HG03558 (cell line): ENCODE data around the gene PRKCZ.
"Not testable (repeated sequence)": the region's sequence is repeated elsewhere in the genome, so short reads cannot be mapped to it uniquely, and the experiment has no call there.

ENCODE experiments used
- ATAC-seq: cut with Tn5 transposase; IDR thresholded peaks from one replicate; pipeline ENCODE4 v1.9.1; 2021; ENCODE audit warnings: moderate number of reproducible peaks; ENCODE audit not compliant: unreplicated experiment; ENCODE audit errors: extremely low read depth

Gene PRKCZ

GRCh38 chr1:2110738-2111673, 60.8 kb downstream of the PRKCZ start:
- ATAC-seq = no peak

- ATAC-seq = no peak
Measured at GRCh38 chr1:2111674-2112035, 61.4 kb downstream of the PRKCZ start.

- no peak for ATAC-seq
Measured at GRCh38 chr1:2112280-2112701, 62.1 kb downstream of the PRKCZ start.

- no peak for ATAC-seq
Measured at GRCh38 chr1:2113620-2114135, 63.5 kb downstream of the PRKCZ start.

GRCh38 chr1:2114635-2115007, 64.4 kb downstream of the PRKCZ start:
- ATAC-seq = not testable (repeated sequence)

- ATAC-seq = no peak
Measured at GRCh38 chr1:2115008-2115641, 64.9 kb downstream of the PRKCZ start.

- no peak for ATAC-seq
Measured at GRCh38 chr1:2115702-2116341, 65.6 kb downstream of the PRKCZ start.

- ATAC-seq = no peak
Measured at GRCh38 chr1:2119886-2120285, 69.7 kb downstream of the PRKCZ start.

- ATAC-seq = no peak
Measured at GRCh38 chr1:2121101-2121691, 71.0 kb downstream of the PRKCZ start.

- not testable (repeated sequence) for ATAC-seq
Measured at GRCh38 chr1:2121794-2122193, 71.6 kb downstream of the PRKCZ start.

GRCh38 chr1:2124446-2125198, 74.4 kb downstream of the PRKCZ start:
- no peak for ATAC-seq

- ATAC-seq = no peak
Measured at GRCh38 chr1:2125350-2126211, 75.4 kb downstream of the PRKCZ start.

- ATAC-seq = no peak
Measured at GRCh38 chr1:2126331-2127186, 76.3 kb downstream of the PRKCZ start.

GRCh38 chr1:2127187-2128145, 77.3 kb downstream of the PRKCZ start:
- no peak for ATAC-seq

GRCh38 chr1:2128189-2128901, 78.1 kb downstream of the PRKCZ start:
- ATAC-seq = no peak

- ATAC-seq = no peak
Measured at GRCh38 chr1:2129256-2129943, 79.2 kb downstream of the PRKCZ start.
